NT2/D1 (cell line): ENCODE data around the gene TRMT2A.

Experiments
- SUZ12 ChIP-seq: IDR thresholded peaks from 2 replicates; pipeline ENCODE4 v1.6.1; 2011; ENCODE audit not compliant: insufficient read length, insufficient read depth; ENCODE audit errors: extremely low read depth
- YY1 ChIP-seq: IDR thresholded peaks from 2 replicates; pipeline ENCODE4 v1.6.1; 2011; ENCODE audit not compliant: insufficient read length, insufficient read depth
- ZNF274 ChIP-seq: IDR thresholded peaks from 2 replicates; pipeline ENCODE4 v1.6.1; 2011; ENCODE audit warnings: mild to moderate bottlenecking, low read depth, low read length

DNA sequence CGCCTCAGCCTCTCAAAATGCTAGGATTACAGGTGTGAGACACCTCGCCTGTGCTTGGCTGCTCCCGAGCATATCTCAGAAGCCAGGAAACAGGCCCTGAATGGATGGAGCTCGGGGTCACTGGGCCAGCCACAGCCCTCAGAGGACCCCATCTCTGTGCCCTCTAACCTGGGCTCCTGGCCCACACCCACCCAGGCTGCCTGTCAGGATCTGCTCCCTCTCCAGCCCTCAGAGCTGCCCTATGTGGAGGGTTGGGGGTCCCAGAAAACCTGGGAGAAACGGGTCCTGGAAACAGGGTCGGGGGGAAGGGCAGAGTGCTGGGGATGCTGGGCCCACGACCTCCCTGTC, 39.0 kb upstream of the TRMT2A start:
- no peak for TF ChIP-seq SUZ12
- TF ChIP-seq ZNF274 = no peak
- no peak for TF ChIP-seq YY1
